ENCODE measurements around the gene SLC35F2. TPM values are rescaled to one million over a fixed set of nuclear protein-coding genes. Genes with fewer than 3 reads are reported as not detected.

Gene SLC35F2
- polyA plus RNA-seq, 1 of the 3 experiments (the other 2 are of a cell fraction) = 12.4 TPM

- TF ChIP-seq ZBTB33 (IDR thresholded peaks at IDR 0.05; ENCODE audit: borderline replicate concordance, low read depth) = no peak
- TF ChIP-seq RXRA (IDR thresholded peaks at IDR 0.05; ENCODE audit: borderline replicate concordance, low read depth) = no peak
- TF ChIP-seq GABPA (IDR thresholded peaks at IDR 0.05; ENCODE audit: low read depth) = no peak
- no peak for TF ChIP-seq JUND (IDR thresholded peaks at IDR 0.05)
- TF ChIP-seq SMC3 (IDR thresholded peaks at IDR 0.05; ENCODE audit: low read depth, low read length) = no peak
These were observed 904 bp downstream of the SLC35F2 start (continued) for GRCh38 chr11:107857550-107858216.

GRCh38 chr11:107856981-107857517 is 1.5 kb downstream of the SLC35F2 start:
- H3K9ac ChIP-seq = no peak overlapping the region
- H4K20me1 ChIP-seq (ENCODE audit: insufficient read depth) = 0 out of 2 replicates have a peak, but pooled peaks cover 3% of the 10 kb centered on the region
- ChIA-PET CTCF (no interaction called here), POLR2A (no interaction called here)
- peaks cover 6% of the 10 kb centered on the region for H3F3A ChIP-seq (replicated peaks; ENCODE audit: insufficient read depth)
- H3K79me2 ChIP-seq (ENCODE audit: insufficient read depth) = peaks cover 11% of the 10 kb centered on the region; the same call in 1 of the 2 replicates
- no peak overlapping the region for H2AFZ ChIP-seq (ENCODE audit: low read depth)
- H3K9me3 ChIP-seq = no peaks in the 10 kb centered on the region
- peak overlapping the region in 1 of 2 experiments; percentile 72; a peak in 1 of 4 replicates for H3K4me3 ChIP-seq (ENCODE audit: low read depth in 2 of 2, low read length in 1 of 2)
- H3K36me3 ChIP-seq (replicated peaks in 1 of 2; ENCODE audit: control insufficient read depth in 1 of 2, insufficient read depth in 2 of 2, low read length in 1 of 2) = no peaks in the 10 kb centered on the region
- TF ChIP-seq NFIC (IDR thresholded peaks at IDR 0.05; ENCODE audit: borderline replicate concordance) (no peak), RFX5 (IDR thresholded peaks at IDR 0.05; ENCODE audit: low read length) (no peak), SIN3A (IDR thresholded peaks at IDR 0.05; ENCODE audit: borderline replicate concordance, low read depth, low read length) (no peak), CTCF (IDR thresholded peaks at IDR 0.05) (no peak), RXRA (IDR thresholded peaks at IDR 0.05; ENCODE audit: borderline replicate concordance, low read depth) (no peak), GABPA (IDR thresholded peaks at IDR 0.05; ENCODE audit: low read depth) (no peak), REST (IDR thresholded peaks at IDR 0.05; ENCODE audit: low read depth, low read length) (no peak), YY1 (IDR thresholded peaks at IDR 0.05; ENCODE audit: low read depth) (no peak), POLR2AphosphoS5 (IDR thresholded peaks at IDR 0.05; ENCODE audit: low read depth, low read length) (no peak), FOXM1 (IDR thresholded peaks at IDR 0.05; ENCODE audit: low read depth) (no peak), NRF1 (IDR thresholded peaks at IDR 0.05; ENCODE audit: low read depth, low read length) (no peak), EP300 (IDR thresholded peaks at IDR 0.05; ENCODE audit: borderline replicate concordance in 1 of 2, low read depth in 1 of 2, low read length in 1 of 2) (no peak), TEAD4 (IDR thresholded peaks at IDR 0.05; ENCODE audit: borderline replicate concordance, insufficient read depth) (no peak), FOXJ3 (CRISPR knock-in tag; IDR thresholded peaks at IDR 0.05) (no peak), JUND (IDR thresholded peaks at IDR 0.05) (no peak), MAX (IDR thresholded peaks at IDR 0.05; ENCODE audit: low read depth) (no peak), USF2 (IDR thresholded peaks at IDR 0.05; ENCODE audit: borderline replicate concordance, low read depth, low read length) (no peak)
- no peak for DNase-seq
- WGBS (ENCODE audit: low lambda C conversion rate) = 75% methylated on average over 7 of the region's 7 CpGs
- H3K27ac ChIP-seq (ENCODE audit: low read depth in 2 of 2, low read length in 1 of 2) = no peak overlapping the region
- H3K4me2 ChIP-seq = no peak overlapping the region
- H3K9me2 ChIP-seq = no peaks in the 10 kb centered on the region
- H3K4me1 ChIP-seq (ENCODE audit: control insufficient read depth in 1 of 2, insufficient read depth in 2 of 2, low read depth in 1 of 2, low read length in 1 of 2) = peaks cover 4 to 5% of the 10 kb centered on the region in 2 experiments; a peak in 2 of 4 replicates
- H3K27me3 ChIP-seq (ENCODE audit: insufficient read depth) = no peaks in the 10 kb centered on the region; the same call in 1 of the 2 replicates
